LNCAP (cell line): ENCODE data around the gene GIT1.
A peak's percentile ranks its signal among the peaks of the same experiment; 100 is the strongest.

ENCODE experiments used
- CTCF ChIP-seq: fragments of 450-650 bp; IDR thresholded peaks from 2 replicates; pipeline ENCODE4 v1.5.1; 2017; ENCODE audit warnings: mild to moderate bottlenecking

Gene GIT1

GRCh38 chr17:29562615-29563014 is 26.8 kb downstream of the GIT1 start:
- no peak for TF ChIP-seq CTCF

- TF ChIP-seq CTCF: no peak
These were observed 27.6 kb downstream of the GIT1 start for GRCh38 chr17:29561554-29562517.

DNA sequence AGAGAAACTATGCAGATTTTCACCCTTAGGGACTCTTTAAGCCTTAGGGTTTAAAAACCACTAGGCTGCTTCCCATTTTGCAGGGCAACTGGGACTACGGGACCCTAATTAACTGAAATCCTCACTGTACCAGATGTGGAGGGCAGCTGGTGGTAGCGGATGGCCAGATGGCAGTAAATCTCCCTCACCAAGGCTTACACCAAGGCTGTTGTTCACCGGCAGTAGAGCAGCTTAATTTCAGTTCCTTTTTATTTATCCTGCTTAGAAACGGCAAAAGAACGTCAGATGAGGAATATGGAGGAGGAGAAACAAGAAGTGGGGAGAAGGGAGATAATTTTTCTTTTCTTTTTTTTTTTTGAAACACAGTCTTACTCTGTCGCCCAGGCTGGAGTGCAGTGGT is 29.1 kb downstream of the GIT1 start:
- TF ChIP-seq CTCF: no peak

DNA sequence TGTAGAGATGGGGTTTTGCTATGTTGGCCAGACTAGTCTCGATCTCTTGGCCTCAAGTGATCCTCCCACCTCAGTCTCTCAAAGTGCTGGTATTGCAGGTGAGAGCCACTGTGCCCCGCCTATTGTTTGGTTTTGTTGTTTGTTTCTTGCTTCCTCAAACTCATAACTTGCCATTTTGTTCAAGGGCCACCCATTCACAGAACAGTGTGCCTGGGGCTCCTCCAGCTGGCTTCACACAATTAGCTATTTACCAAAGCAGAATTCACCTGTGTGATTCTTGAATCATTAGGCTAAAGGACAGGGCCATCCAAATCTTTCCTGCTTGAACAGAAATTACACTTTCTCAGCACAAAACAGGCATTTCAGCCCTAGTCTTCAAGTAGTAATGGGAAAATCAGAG is 29.8 kb downstream of the GIT1 start:
- TF ChIP-seq CTCF: peak; percentile 48; the same call in 1 of the 2 replicates

- TF ChIP-seq CTCF: no peak
These were observed 31.7 kb downstream of the GIT1 start for GRCh38 chr17:29557739-29558116.

DNA sequence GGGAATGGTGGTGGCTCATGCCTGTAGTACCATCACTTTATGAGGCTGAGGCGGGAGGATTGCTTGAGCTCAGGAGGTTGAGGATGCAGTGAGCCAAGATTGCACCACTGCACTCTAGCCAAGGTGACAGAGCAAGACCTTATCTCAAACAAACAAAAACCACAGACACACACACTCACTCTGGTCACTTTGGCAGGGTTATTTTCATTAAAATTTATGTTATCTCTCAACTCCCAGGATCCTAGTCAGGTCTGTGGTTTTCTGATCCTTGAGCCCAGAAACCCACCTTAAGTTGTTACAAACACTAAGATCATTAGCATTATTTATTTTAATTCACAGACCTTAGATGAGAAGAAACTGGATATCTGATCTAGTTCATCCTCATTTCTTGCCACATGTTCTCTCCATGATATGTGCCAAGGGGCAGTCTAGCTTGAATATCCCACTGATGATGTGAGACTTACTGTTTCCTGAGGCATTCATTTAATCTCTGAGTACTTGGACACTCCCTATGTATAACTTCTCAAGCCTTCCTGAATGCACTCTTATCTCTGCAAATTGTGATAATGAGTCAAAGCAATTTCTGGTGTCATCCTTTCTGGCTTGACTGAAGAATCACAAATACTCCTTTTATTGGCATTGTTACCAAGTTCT is 32.2 kb downstream of the GIT1 start:
- TF ChIP-seq CTCF: no peak

GRCh38 chr17:29555840-29556239 is 33.6 kb downstream of the GIT1 start:
- no peak for TF ChIP-seq CTCF
